Activated CD8-positive, alpha-beta T cell treated with anti-CD3 and anti-CD28 coated beads, Interleukin-2, amount 10 ng/mL, durations not matched to agents 7 days and 5 days (primary cell): ENCODE results near the gene HCFC1R1. TPM values are rescaled to one million over a fixed set of nuclear protein-coding genes. Genes with fewer than 3 reads are reported as not detected.

Source experiments
- ATAC-seq: fragments of 150-1000 bp; cut with Tn5 transposase; one replicate; pipeline ENCODE4 v1.10.0; 2021; ENCODE audit warnings: moderate library complexity
- CTCF ChIA-PET: fragments of 350-600 bp; sonication (Branson Sonifier 250); formaldehyde crosslinking; loops from one replicate; lab custom pipeline; 2021; ENCODE audit warnings: antibody characterized with exemption; lab: Charles Lee
- POLR2A ChIA-PET: fragments of 350-600 bp; sonication (Branson Sonifier 250); formaldehyde crosslinking; loops from one replicate; lab custom pipeline; 2021; ENCODE audit warnings: antibody characterized with exemption; lab: Charles Lee
- DNase-seq: peaks from one replicate; pipeline ENCODE4 v3.0.0-alpha.2; 2020
- H3K27ac Mint-ChIP-seq: one replicate; pipeline ENCODE4 v1.8.0; 2021; ENCODE audit warnings: mild to moderate bottlenecking, mixed read lengths
- H3K27me3 Mint-ChIP-seq: one replicate; pipeline ENCODE4 v1.8.0; 2021; ENCODE audit warnings: low read depth, mixed read lengths
- H3K36me3 Mint-ChIP-seq: one replicate; pipeline ENCODE4 v1.8.0; 2021; ENCODE audit warnings: low read depth, mixed read lengths
- H3K4me1 Mint-ChIP-seq: one replicate; pipeline ENCODE4 v1.8.0; 2021; ENCODE audit warnings: low read depth, mixed read lengths
- H3K4me3 Mint-ChIP-seq: one replicate; pipeline ENCODE4 v1.8.0; 2021; ENCODE audit warnings: mild to moderate bottlenecking, mixed read lengths
- H3K9me3 Mint-ChIP-seq: one replicate; pipeline ENCODE4 v1.8.0; 2022; ENCODE audit warnings: mixed read lengths; ENCODE audit not compliant: insufficient read depth
- total RNA-seq, 2 experiments: library from RNA; stranded (reverse); gene quantifications; one replicate each; pipeline ENCODE4 v1.2.3, GENCODE V29; 2021

The HCFC1R1 gene
- total RNA-seq, 2 experiments from 2014 or later = 41.0 to 41.7 TPM

GRCh38 chr16:3065069-3065741 lies 41.5 kb upstream of the HCFC1R1 start, which contains the start of gene IL32:
Gene IL32 (plus strand): TSS chr16:3065640. CDS start chr16:3065812, 172 bp downstream.
- Mint-ChIP-seq H3K4me3 (peak within 1 kb of the TSS; percentile 100), H3K27me3 (no peaks in the 10 kb centered on the region), H3K4me1 (peaks cover 74% of the 10 kb centered on the region), H3K27ac (peak within 1 kb of the TSS; percentile 99), H3K36me3 (peaks cover 58% of the 10 kb centered on the region), H3K9me3 (no peaks in the 10 kb centered on the region)
- ChIA-PET POLR2A (interaction anchor here (0.9 to 6.3 kb wide), 9 partner anchors 9 to 69 kb away, joined by 3 to 68 read pairs (median 4); partner anchors contain the start of gene ZNF213), CTCF (interaction anchor here (0.7 to 7.4 kb wide), 11 partner anchors 8 to 94 kb away, joined by 3 to 74 read pairs (median 5); partner anchors contain the start of gene ZNF213)
- ATAC-seq (peak; percentile 52), DNase-seq (peak; percentile 78)

GRCh38 chr16:3063625-3064386 lies 40.1 kb upstream of the HCFC1R1 start:
- POLR2A ChIA-PET = interaction anchor here (0.7 to 6.3 kb wide), 3 partner anchors 13 to 66 kb away, joined by 3 to 68 read pairs (median 3); no protein-coding TSS in a partner anchor
- Mint-ChIP-seq H3K36me3 (peaks cover 54% of the 10 kb centered on the region), H3K4me1 (peaks cover 70% of the 10 kb centered on the region)

GRCh38 chr16:3062553-3062952 lies 38.8 kb upstream of the HCFC1R1 start:
- Mint-ChIP-seq H3K4me1 (peaks cover 63% of the 10 kb centered on the region), H3K4me3 (no peak overlapping the region), H3K27ac (no peak overlapping the region), H3K36me3 (peaks cover 49% of the 10 kb centered on the region), H3K27me3 (no peaks in the 10 kb centered on the region), H3K9me3 (no peaks in the 10 kb centered on the region)
- ChIA-PET POLR2A (interaction anchor here (6.3 kb wide), 1 partner anchor 14 kb away, joined by 68 read pairs; no protein-coding TSS in a partner anchor), CTCF (interaction anchor here (0.8 to 7.4 kb wide), 7 partner anchors 13 to 67 kb away, joined by 3 to 74 read pairs (median 7); no protein-coding TSS in a partner anchor)
- DNase-seq (no peak), ATAC-seq (no peak)

More at GRCh38 chr16:3063625-3064386, 40.1 kb upstream of the HCFC1R1 start:
- Mint-ChIP-seq H3K4me3 (peak overlapping the region; percentile 100), H3K27ac (peak overlapping the region; percentile 77), H3K27me3 (no peaks in the 10 kb centered on the region), H3K9me3 (no peaks in the 10 kb centered on the region)
- ATAC-seq (no peak), DNase-seq (no peak)
- CTCF ChIA-PET = interaction anchor here (0.9 to 7.4 kb wide), 12 partner anchors 12 to 95 kb away, joined by 3 to 74 read pairs (median 6); no protein-coding TSS in a partner anchor

- DNase-seq (no peak), ATAC-seq (no peak)
- peak overlapping the region; percentile 77 for H3K4me3 Mint-ChIP-seq
- H3K9me3 Mint-ChIP-seq = no peaks in the 10 kb centered on the region
- H3K27ac Mint-ChIP-seq = peak overlapping the region; percentile 91
- peaks cover 72% of the 10 kb centered on the region for H3K4me1 Mint-ChIP-seq
- no peaks in the 10 kb centered on the region for H3K27me3 Mint-ChIP-seq
- peaks cover 47% of the 10 kb centered on the region for H3K36me3 Mint-ChIP-seq
- ChIA-PET CTCF (interaction anchor here (0.9 to 7.4 kb wide), 13 partner anchors 9 to 107 kb away, joined by 3 to 230 read pairs (median 29); partner anchors contain the start of genes MMP25 and ZNF213), POLR2A (interaction anchor here (1.0 to 2.5 kb wide), 7 partner anchors 9 to 98 kb away, joined by 3 to 27 read pairs (median 4); no protein-coding TSS in a partner anchor)
These were observed 36.8 kb upstream of the HCFC1R1 start for GRCh38 chr16:3060339-3061127.

GRCh38 chr16:3059723-3060242 lies 36.0 kb upstream of the HCFC1R1 start:
- DNase-seq (no peak), ATAC-seq (no peak)
- H3K4me1 Mint-ChIP-seq = peaks cover 72% of the 10 kb centered on the region
- ChIA-PET POLR2A (interaction anchor here (0.8 to 4.3 kb wide), 14 partner anchors 9 to 106 kb away, joined by 3 to 27 read pairs (median 4); partner anchors contain the start of gene ZSCAN10), CTCF (interaction anchor here (0.7 to 3.7 kb wide), 19 partner anchors 10 to 108 kb away, joined by 3 to 230 read pairs (median 14); partner anchors contain the start of genes MMP25 and ZNF213)
- no peaks in the 10 kb centered on the region for H3K27me3 Mint-ChIP-seq
- H3K4me3 Mint-ChIP-seq = peak overlapping the region; percentile 77
- no peaks in the 10 kb centered on the region for H3K9me3 Mint-ChIP-seq
- H3K36me3 Mint-ChIP-seq = peaks cover 51% of the 10 kb centered on the region
- peak overlapping the region; percentile 91 for H3K27ac Mint-ChIP-seq

GRCh38 chr16:3059041-3059722 lies 35.4 kb upstream of the HCFC1R1 start:
- Mint-ChIP-seq H3K27me3 (no peaks in the 10 kb centered on the region), H3K4me3 (peak overlapping the region; percentile 94), H3K27ac (peak overlapping the region; percentile 94), H3K9me3 (no peaks in the 10 kb centered on the region), H3K4me1 (peaks cover 71% of the 10 kb centered on the region), H3K36me3 (peaks cover 56% of the 10 kb centered on the region)
- ATAC-seq = peak; percentile 83
- ChIA-PET CTCF (interaction anchor here (0.7 to 3.7 kb wide), 41 partner anchors 10 to 398 kb away, joined by 3 to 230 read pairs (median 6); partner anchors contain the start of genes HCFC1R1, MMP25, THOC6 and TNFRSF12A), POLR2A (interaction anchor here (0.8 to 4.3 kb wide), 18 partner anchors 8 to 107 kb away, joined by 3 to 27 read pairs (median 4); partner anchors contain the start of genes ZNF213 and ZSCAN10)
- peak; percentile 90 for DNase-seq

GRCh38 chr16:3058139-3059030 lies 34.6 kb upstream of the HCFC1R1 start:
- peak overlapping the region; percentile 94 for H3K4me3 Mint-ChIP-seq
- no peaks in the 10 kb centered on the region for H3K9me3 Mint-ChIP-seq
- peaks cover 61% of the 10 kb centered on the region for H3K36me3 Mint-ChIP-seq
- H3K27ac Mint-ChIP-seq = peak overlapping the region; percentile 95
- POLR2A ChIA-PET = interaction anchor here (0.7 to 4.3 kb wide), 15 partner anchors 9 to 108 kb away, joined by 3 to 27 read pairs (median 6); partner anchors contain the start of genes ZNF213 and ZSCAN10
- no peaks in the 10 kb centered on the region for H3K27me3 Mint-ChIP-seq
- CTCF ChIA-PET = interaction anchor here (0.6 to 3.7 kb wide), 37 partner anchors 10 to 399 kb away, joined by 3 to 230 read pairs (median 6); partner anchors contain the start of genes HCFC1R1, MMP25, THOC6 and TNFRSF12A
- ATAC-seq = peak; percentile 56
- DNase-seq = peak; percentile 81
- H3K4me1 Mint-ChIP-seq = peaks cover 71% of the 10 kb centered on the region

- ATAC-seq (no peak), DNase-seq (no peak)
- Mint-ChIP-seq H3K27ac (peak overlapping the region; percentile 95), H3K4me3 (peak overlapping the region; percentile 94), H3K9me3 (no peaks in the 10 kb centered on the region), H3K36me3 (peaks cover 62% of the 10 kb centered on the region), H3K4me1 (peaks cover 70% of the 10 kb centered on the region), H3K27me3 (no peaks in the 10 kb centered on the region)
- POLR2A ChIA-PET = interaction anchor here (0.9 to 4.3 kb wide), 8 partner anchors 8 to 68 kb away, joined by 3 to 19 read pairs (median 6); partner anchors contain the start of gene IL32
- CTCF ChIA-PET = interaction anchor here (0.9 to 3.7 kb wide), 29 partner anchors 8 to 400 kb away, joined by 3 to 230 read pairs (median 9); partner anchors contain the start of genes HCFC1R1, IL32, MMP25 and THOC6
These were observed 33.7 kb upstream of the HCFC1R1 start for GRCh38 chr16:3057181-3058138.
